ACC112 (cell line): ENCODE measurements around the gene LPAR6.
"Not testable (repeated sequence)": the region's sequence is repeated elsewhere in the genome, so short reads cannot be mapped to it uniquely, and the experiment has no call there.

ENCODE experiments used
- H2AFZ ChIP-seq: fragments of 200-600 bp; sonication (generic); one replicate; pipeline ENCODE4 v1.6.0; 2017; ENCODE audit warnings: antibody characterized with exemption, low read length; ENCODE audit not compliant: unreplicated experiment
- H3K27ac ChIP-seq: fragments of 200-600 bp; sonication (generic); 2 replicates; pipeline ENCODE4 v1.5.1; 2014; ENCODE audit warnings: low read depth, mild to moderate bottlenecking, antibody characterized with exemption, low read length, moderate library complexity
- H3K27me3 ChIP-seq: fragments of 200-600 bp; sonication (generic); 2 replicates; pipeline ENCODE4 v1.6.1; 2014; ENCODE audit warnings: mild to moderate bottlenecking, antibody characterized with exemption, low read length, moderate library complexity, mixed read lengths; ENCODE audit not compliant: insufficient read depth
- H3K36me3 ChIP-seq: fragments of 200-600 bp; sonication (generic); 2 replicates; pipeline ENCODE4 v1.6.1; 2016; ENCODE audit warnings: mild to moderate bottlenecking, antibody characterized with exemption, low read length, moderate library complexity, mixed read lengths; ENCODE audit not compliant: insufficient read depth
- H3K4me1 ChIP-seq: fragments of 200-600 bp; sonication (generic); one replicate; pipeline ENCODE4 v1.6.1; 2016; ENCODE audit warnings: low read length, mixed read lengths; ENCODE audit not compliant: insufficient read depth, unreplicated experiment, control insufficient read depth
- H3K4me3 ChIP-seq: fragments of 200-600 bp; sonication (generic); 2 replicates; pipeline ENCODE4 v1.5.1; 2014; ENCODE audit warnings: mild to moderate bottlenecking, low read depth, low read length
- H3K79me2 ChIP-seq: fragments of 200-600 bp; sonication (generic); one replicate; pipeline ENCODE4 v1.6.0; 2016; ENCODE audit warnings: low read length; ENCODE audit not compliant: control insufficient read depth, unreplicated experiment, insufficient read depth

LPAR6 gene

GRCh38 chr13:48436661-48437288 lies 23.9 kb upstream of the LPAR6 start:
- Histone ChIP-seq H3K27me3 (no peaks in the 10 kb centered on the region), H3K4me1 (peaks cover 17% of the 10 kb centered on the region), H3K79me2 (no peaks in the 10 kb centered on the region), H3K36me3 (no peaks in the 10 kb centered on the region; the same call in 1 of the 2 replicates), H3K27ac (no peak overlapping the region), H3K4me3 (no peak overlapping the region), H2AFZ (no peak overlapping the region)

GRCh38 chr13:48434200-48434599 lies 21.3 kb upstream of the LPAR6 start:
- Histone ChIP-seq H3K4me1 (peaks cover 32% of the 10 kb centered on the region), H3K79me2 (no peaks in the 10 kb centered on the region), H3K4me3 (no peak overlapping the region), H3K27me3 (no peaks in the 10 kb centered on the region), H2AFZ (no peak overlapping the region), H3K36me3 (no peaks in the 10 kb centered on the region), H3K27ac (no peak overlapping the region)

GRCh38 chr13:48431987-48432615 lies 19.2 kb upstream of the LPAR6 start:
- no peaks in the 10 kb centered on the region for H3K27me3 ChIP-seq
- H3K36me3 ChIP-seq: no peaks in the 10 kb centered on the region
- H3K4me1 ChIP-seq: peaks cover 27% of the 10 kb centered on the region
- H3K79me2 ChIP-seq: no peaks in the 10 kb centered on the region
- peak overlapping the region; percentile 61 for H3K27ac ChIP-seq
- peak overlapping the region; percentile 48; the same call in 1 of the 2 replicates for H3K4me3 ChIP-seq
- H2AFZ ChIP-seq: peak overlapping the region; percentile 26

- H2AFZ ChIP-seq: no peak overlapping the region
- no peaks in the 10 kb centered on the region for H3K79me2 ChIP-seq
Observed at GRCh38 chr13:48431431-48431830, 18.5 kb upstream of the LPAR6 start.

GRCh38 chr13:48429886-48430285 lies 17.0 kb upstream of the LPAR6 start:
- Histone ChIP-seq H2AFZ (no peak overlapping the region), H3K4me3 (no peak overlapping the region), H3K36me3 (no peaks in the 10 kb centered on the region), H3K79me2 (no peaks in the 10 kb centered on the region), H3K27me3 (no peaks in the 10 kb centered on the region), H3K27ac (no peak overlapping the region), H3K4me1 (peaks cover 21% of the 10 kb centered on the region)

More at GRCh38 chr13:48431431-48431830, 18.5 kb upstream of the LPAR6 start:
- H3K27ac ChIP-seq: peak overlapping the region; percentile 61
- H3K27me3 ChIP-seq: no peaks in the 10 kb centered on the region
- H3K4me3 ChIP-seq: peak overlapping the region; percentile 48; the same call in 1 of the 2 replicates
- no peaks in the 10 kb centered on the region for H3K36me3 ChIP-seq
- peaks cover 21% of the 10 kb centered on the region for H3K4me1 ChIP-seq

GRCh38 chr13:48429036-48429435 lies 16.1 kb upstream of the LPAR6 start:
- Histone ChIP-seq H2AFZ (no peak overlapping the region), H3K27me3 (no peaks in the 10 kb centered on the region)

GRCh38 chr13:48426755-48427298 lies 13.9 kb upstream of the LPAR6 start:
- H3K4me3 ChIP-seq, H3K36me3 ChIP-seq, H2AFZ ChIP-seq, H3K27me3 ChIP-seq, H3K79me2 ChIP-seq, H3K27ac ChIP-seq: not testable (repeated sequence)
- peaks cover 15% of the 10 kb centered on the region for H3K4me1 ChIP-seq

More at GRCh38 chr13:48429036-48429435, 16.1 kb upstream of the LPAR6 start:
- peaks cover 21% of the 10 kb centered on the region for H3K4me1 ChIP-seq
- H3K27ac ChIP-seq: no peak overlapping the region
- no peak overlapping the region for H3K4me3 ChIP-seq
- 0 out of 2 replicates have a peak, but pooled peaks cover 5% of the 10 kb centered on the region for H3K36me3 ChIP-seq
- no peaks in the 10 kb centered on the region for H3K79me2 ChIP-seq

- H3K27ac ChIP-seq: no peak overlapping the region
- H3K36me3 ChIP-seq: 0 out of 2 replicates have a peak, but pooled peaks cover 5% of the 10 kb centered on the region
- peaks cover 7% of the 10 kb centered on the region for H3K4me1 ChIP-seq
- no peak overlapping the region for H2AFZ ChIP-seq
- no peaks in the 10 kb centered on the region for H3K79me2 ChIP-seq
- no peak overlapping the region for H3K4me3 ChIP-seq
- H3K27me3 ChIP-seq: no peaks in the 10 kb centered on the region
Observed at GRCh38 chr13:48426052-48426451, 13.1 kb upstream of the LPAR6 start.

- no peak overlapping the region for H2AFZ ChIP-seq
- no peak overlapping the region for H3K27ac ChIP-seq
- H3K4me3 ChIP-seq: no peak overlapping the region
- no peaks in the 10 kb centered on the region for H3K27me3 ChIP-seq
- H3K4me1 ChIP-seq: no peaks in the 10 kb centered on the region
- H3K79me2 ChIP-seq: no peaks in the 10 kb centered on the region
- 0 out of 2 replicates have a peak, but pooled peaks cover 5% of the 10 kb centered on the region for H3K36me3 ChIP-seq
Observed at GRCh38 chr13:48424212-48424611, 11.3 kb upstream of the LPAR6 start.

GRCh38 chr13:48422003-48422402 lies 9.1 kb upstream of the LPAR6 start:
- not testable (repeated sequence) for H3K36me3 ChIP-seq, H3K27ac ChIP-seq, H3K27me3 ChIP-seq, H3K4me3 ChIP-seq, H3K4me1 ChIP-seq, H3K79me2 ChIP-seq, H2AFZ ChIP-seq

- peaks cover 4% of the 10 kb centered on the region for H3K4me1 ChIP-seq
- no peaks in the 10 kb centered on the region for H3K27me3 ChIP-seq
- peaks cover 17% of the 10 kb centered on the region for H3K79me2 ChIP-seq
- no peak overlapping the region for H3K27ac ChIP-seq
- H3K36me3 ChIP-seq: peaks cover 10% of the 10 kb centered on the region
- no peak overlapping the region for H3K4me3 ChIP-seq
- H2AFZ ChIP-seq: no peak overlapping the region
Observed at GRCh38 chr13:48415516-48415915, 2.6 kb upstream of the LPAR6 start.
